GM23338 (cell line): ENCODE results near the gene KCNJ11. TPM values are rescaled to one million over a fixed set of nuclear protein-coding genes. Genes with fewer than 3 reads are reported as not detected.

Experiments
- ATAC-seq: fragments of 200-7000 bp; cut with Tn5 transposase; 3 replicates; pipeline ENCODE4 v1.9.1; 2020
- DNase-seq: peaks from one replicate; pipeline ENCODE4 v3.0.0-alpha.2; 2015; ENCODE audit warnings: low spot score
- H2AFZ ChIP-seq: fragments of 200-600 bp; sonication (generic); 2 replicates; pipeline ENCODE4 v1.8.0; 2016; ENCODE audit warnings: antibody characterized with exemption, mild to moderate bottlenecking, moderate library complexity
- H3F3A ChIP-seq: fragments of 200-600 bp; sonication (generic); replicated peaks from 2 replicates; pipeline ENCODE4 v1.8.0; 2017; ENCODE audit warnings: antibody characterized with exemption, mixed run types, low read depth
- H3K27ac ChIP-seq: fragments of 200-600 bp; sonication (generic); 2 replicates; pipeline ENCODE4 v1.6.1; 2016; ENCODE audit warnings: low read depth
- H3K27me3 ChIP-seq: fragments of 200-600 bp; sonication (generic); 2 replicates; pipeline ENCODE4 v1.8.0; 2016; ENCODE audit warnings: mild to moderate bottlenecking, mixed run types, moderate library complexity; ENCODE audit not compliant: insufficient read depth
- H3K36me3 ChIP-seq: fragments of 200-600 bp; sonication (generic); 2 replicates; pipeline ENCODE4 v1.8.0; 2016; ENCODE audit warnings: mild to moderate bottlenecking; ENCODE audit not compliant: insufficient read depth
- H3K4me1 ChIP-seq: fragments of 200-600 bp; sonication (generic); 2 replicates; pipeline ENCODE4 v1.8.0; 2016; ENCODE audit warnings: mild to moderate bottlenecking, moderate library complexity; ENCODE audit not compliant: insufficient read depth
- H3K4me2 ChIP-seq: fragments of 200-600 bp; sonication (generic); 2 replicates; pipeline ENCODE4 v1.7.1; 2017; ENCODE audit warnings: mixed run types
- H3K4me3 ChIP-seq: fragments of 200-600 bp; sonication (generic); 2 replicates; pipeline ENCODE4 v1.6.1; 2016; ENCODE audit warnings: mixed run types
- H3K79me2 ChIP-seq: fragments of 200-600 bp; sonication (generic); replicated peaks from 2 replicates; pipeline ENCODE4 v1.8.0; 2017; ENCODE audit warnings: mild to moderate bottlenecking; ENCODE audit not compliant: insufficient read depth
- H3K9me2 ChIP-seq: fragments of 200-600 bp; sonication (generic); 2 replicates; pipeline ENCODE4 v1.8.0; 2017; ENCODE audit not compliant: insufficient read depth
- H4K20me1 ChIP-seq: fragments of 200-600 bp; sonication (generic); replicated peaks from 2 replicates; pipeline ENCODE4 v1.8.0; 2017; ENCODE audit warnings: mild to moderate bottlenecking; ENCODE audit not compliant: insufficient read depth
- H3K27ac Mint-ChIP-seq: 2 replicates; pipeline ENCODE4 v1.8.0; 2020; ENCODE audit warnings: inconsistent platforms, mild to moderate bottlenecking, moderate library complexity, mixed read lengths
- H3K27me3 Mint-ChIP-seq: 3 replicates; pipeline ENCODE4 v1.8.0; 2022; ENCODE audit warnings: low read depth, mild to moderate bottlenecking, moderate library complexity, mixed read lengths, inconsistent platforms; ENCODE audit not compliant: insufficient read depth, poor library complexity
- H3K36me3 Mint-ChIP-seq: 3 replicates; pipeline ENCODE4 v1.8.0; 2021; ENCODE audit warnings: low read depth, mild to moderate bottlenecking, inconsistent platforms, moderate library complexity, mixed read lengths
- H3K4me1 Mint-ChIP-seq: 3 replicates; pipeline ENCODE4 v1.8.0; 2020; ENCODE audit warnings: mild to moderate bottlenecking, inconsistent platforms, mixed read lengths
- H3K4me3 Mint-ChIP-seq: 3 replicates; pipeline ENCODE4 v1.8.0; 2021; ENCODE audit warnings: moderate library complexity, mild to moderate bottlenecking, inconsistent platforms, mixed read lengths
- H3K9me3 Mint-ChIP-seq: 3 replicates; pipeline ENCODE4 v1.8.0; 2020; ENCODE audit warnings: moderate library complexity, mild to moderate bottlenecking, inconsistent platforms, mixed read lengths
- CREB1 ChIP-seq: fragments of 250-450 bp; sonication (Bioruptor Pico); IDR thresholded peaks from 2 replicates; pipeline ENCODE4 v1.5.0; 2020; ENCODE audit warnings: low read depth, mild to moderate bottlenecking, moderate library complexity
- CTCF ChIP-seq, 2 experiments: fragments of 200-600 bp in 1 of 2; sonication (generic) in 1 of 2; conservative IDR thresholded peaks; 2 replicates each; pipeline versions ENCODE4 v1.5.1 to v1.6.1; 2016 to 2017; ENCODE audit warnings: antibody characterized with exemption in 2 of 2, low read depth in 2 of 2, mild to moderate bottlenecking in 2 of 2, moderate library complexity in 1 of 2
- ETS1 ChIP-seq: IDR thresholded peaks from 2 replicates; pipeline ENCODE4 v1.6.1; 2016; ENCODE audit warnings: antibody characterized with exemption
- EZH2 ChIP-seq: fragments of 200-600 bp; sonication (generic); IDR thresholded peaks from one replicate; pipeline ENCODE4 v1.8.0; 2017; ENCODE audit warnings: antibody characterized with exemption, mild to moderate bottlenecking, low read depth; ENCODE audit not compliant: unreplicated experiment
- EZH2phosphoT487 ChIP-seq: fragments of 200-600 bp; sonication (generic); IDR thresholded peaks from one replicate; pipeline ENCODE4 v1.8.1; 2018; ENCODE audit warnings: antibody characterized with exemption; ENCODE audit not compliant: unreplicated experiment
- NANOG ChIP-seq: IDR thresholded peaks from 2 replicates; pipeline ENCODE4 v1.6.1; 2016; ENCODE audit warnings: antibody characterized with exemption, borderline replicate concordance
- POLR2AphosphoS5 ChIP-seq: IDR thresholded peaks from 2 replicates; pipeline ENCODE4 v1.6.1; 2016; ENCODE audit warnings: antibody characterized with exemption, low read depth
- REST ChIP-seq: IDR thresholded peaks from one replicate; pipeline ENCODE4 v1.6.1; 2018; ENCODE audit warnings: antibody characterized with exemption; ENCODE audit not compliant: unreplicated experiment
- STAT1 ChIP-seq: IDR thresholded peaks from one replicate; pipeline ENCODE4 v1.6.1; 2016; ENCODE audit warnings: antibody characterized with exemption; ENCODE audit not compliant: unreplicated experiment
- ZNF114 ChIP-seq: fragments of 250-450 bp; sonication (Bioruptor Pico); IDR thresholded peaks from 2 replicates; pipeline ENCODE4 v1.5.0; 2020; ENCODE audit warnings: mild to moderate bottlenecking, moderate library complexity
- ZNF331 ChIP-seq: fragments of 250-450 bp; sonication (Bioruptor Pico); IDR thresholded peaks from 2 replicates; pipeline ENCODE4 v1.5.0; 2020; ENCODE audit warnings: low read depth, mild to moderate bottlenecking, moderate library complexity
- ZNF462 ChIP-seq: fragments of 250-450 bp; sonication (Bioruptor Pico); IDR thresholded peaks from 2 replicates; pipeline ENCODE4 v1.5.0; 2020; ENCODE audit warnings: mild to moderate bottlenecking, moderate library complexity
- polyA plus RNA-seq: library from polyadenylated mRNA; unstranded; fragments of >200 nt; fragmentation: Nextera tagmentation; extraction: Ambion mirVana; gene quantifications from 2 replicates; pipeline ENCODE4 v1.2.1, GENCODE V29; 2016
- total RNA-seq: library from RNA; depleted of rRNA; stranded (reverse); fragments of >200 nt; shearing (Covaris generic); gene quantifications from 2 replicates; pipeline ENCODE4 v1.2.3, GENCODE V29; 2014

Gene KCNJ11
- total and polyA plus RNA-seq, 2 experiments from 2014 or later, result 0.89 to 7.9 TPM

- Histone ChIP-seq H3K4me1 (no peaks in the 10 kb centered on the region), H3K4me2 (no peak overlapping the region), H3K27me3 (no peaks in the 10 kb centered on the region), H4K20me1 (no peaks in the 10 kb centered on the region), H3K79me2 (no peaks in the 10 kb centered on the region), H3K36me3 (no peaks in the 10 kb centered on the region), H3K27ac (no peak overlapping the region), H3F3A (no peaks in the 10 kb centered on the region), H2AFZ (no peak overlapping the region), H3K9me2 (no peaks in the 10 kb centered on the region), H3K4me3 (no peak overlapping the region)
- no peak for TF ChIP-seq ZNF114
- TF ChIP-seq EZH2, result no peak
- no peak for TF ChIP-seq POLR2AphosphoS5
- TF ChIP-seq NANOG, result no peak
- no peak for TF ChIP-seq ZNF331 (CRISPR knock-in tag)
- TF ChIP-seq CREB1, result no peak
- TF ChIP-seq CTCF (conservative IDR thresholded peaks at IDR 0.05; ENCODE audit: low read depth in 2 of 2), result no peak
- no peak for TF ChIP-seq EZH2phosphoT487
- TF ChIP-seq ZNF462 (CRISPR knock-in tag), result no peak
- no peak for TF ChIP-seq STAT1
- no peak for TF ChIP-seq REST
- TF ChIP-seq ETS1, result no peak
- H3K36me3 Mint-ChIP-seq, result no peaks in the 10 kb centered on the region
- no peak overlapping the region for H3K4me3 Mint-ChIP-seq
- peaks cover 4% of the 10 kb centered on the region for H3K27me3 Mint-ChIP-seq
- no peak overlapping the region for H3K27ac Mint-ChIP-seq
- peaks cover 5% of the 10 kb centered on the region; the same call in 2 of the 3 replicates for H3K4me1 Mint-ChIP-seq
- DNase-seq, result no peak
- peak; percentile 31 for ATAC-seq
- no peaks in the 10 kb centered on the region; the same call in 2 of the 3 replicates for H3K9me3 Mint-ChIP-seq
Observed at GRCh38 chr11:17431139-17431538, 42.7 kb upstream of the KCNJ11 start.
